Psoas muscle (tissue), 8 donors: Measurements from ENCODE around the gene ETV6. TPM values are rescaled to one million over a fixed set of nuclear protein-coding genes. Genes with fewer than 3 reads are reported as not detected.

Source experiments
- ATAC-seq, 4 donors: fragments of 200-7000 bp; cut with Tn5 transposase; one replicate each; pipeline ENCODE4 v1.9.1; 2020; ENCODE audit warnings: moderate library complexity in 3 of 4, mild to moderate bottlenecking in 2 of 4
- DNase-seq, 2 donors: peaks; one replicate each; pipeline ENCODE4 v3.0.0-alpha.2; 2020
- H3K27ac ChIP-seq: fragments of 200-600 bp; one replicate; pipeline ENCODE4 v1.8.0; 2022
- H3K27me3 ChIP-seq, 3 donors: fragments of 200-600 bp in 1 of 3; one replicate each; pipeline versions ENCODE4 v1.6.1 to v1.8.0; 2013 to 2022; ENCODE audit warnings: low read length in 2 of 3, mild to moderate bottlenecking in 2 of 3, moderate library complexity in 1 of 3; ENCODE audit not compliant: insufficient read depth in 3 of 3
- H3K36me3 ChIP-seq, 2 donors: fragments of 200-600 bp in 1 of 2; one replicate each; pipeline versions ENCODE4 v1.6.1 to v1.8.0; 2013 to 2022; ENCODE audit warnings: low read depth in 1 of 2, mild to moderate bottlenecking in 1 of 2, moderate library complexity in 1 of 2; ENCODE audit not compliant: insufficient read depth in 1 of 2
- H3K4me1 ChIP-seq: fragments of 200-600 bp; one replicate; pipeline ENCODE4 v1.8.0; 2022
- H3K4me3 ChIP-seq: fragments of 200-600 bp; one replicate; pipeline ENCODE4 v1.8.0; 2022; ENCODE audit warnings: mild to moderate bottlenecking
- H3K9me3 ChIP-seq: fragments of 200-600 bp; one replicate; pipeline ENCODE4 v1.8.0; 2022
- CTCF ChIP-seq: fragments of 200-600 bp; IDR thresholded peaks from one replicate; pipeline ENCODE4 v1.8.0; 2022; ENCODE audit warnings: antibody characterized with exemption
- WGBS, 3 donors: extraction: QIAGEN DNeasy Blood & Tissue Kit; methylation state at CpG; one replicate each; pipeline versions ENCODE4 v1.1.6 to v1.1.7; 2013; 5-methylcytosine and 5-hydroxymethylcytosine counted together
- intact Hi-C, 2 donors: fragments of 100-400 bp; cut with DNase I; formaldehyde crosslinking; loops; one replicate each; pipeline versions ENCODE4 v1.11.0 to v1.14.2; 2022
- polyA plus RNA-seq, 3 donors: library from polyadenylated mRNA; stranded (reverse); fragments of 200-250 nt; gene quantifications; one replicate each; pipeline ENCODE4 v1.2.3, GENCODE V29; 2013
- total RNA-seq, 4 donors: library from RNA; stranded (reverse); fragmentation: NEBNext Ultra II Directional in 2 of 4; extraction: Animal tissue kit (Norgen Biotek cat#: 25700) in 2 of 4; gene quantifications; one replicate each; pipeline versions ENCODE4 v1.2.1 to v1.2.4, GENCODE V29; 2021 to 2023
- donor health status: healthy with polysubstance abuse.
- donor health status: DM: no; HTN: no; CAD: no; lungs with moderate emphysema.
- donor health status: Bipolar disorder and iron deficiency.
- donor health status: healthy.
- donor health status: DM: yes; HTN: yes; CAD: no.
- donor health status: DM: no; HTN: no; CAD: no.
- donor health status: DM: no; HTN: no; CAD: no.
- donor health status: DM: yes; HTN: yes; CAD: no.

ETV6 gene
- total and polyA plus RNA-seq, 7 donors: 2.8 to 22.9 (median 4.9) TPM

- no peak for TF ChIP-seq CTCF
- Histone ChIP-seq H3K27ac (no peak overlapping the region), H3K4me3 (no peak overlapping the region), H3K36me3 (no peaks in the 10 kb centered on the region), H3K4me1 (peaks cover 8% of the 10 kb centered on the region), H3K9me3 (no peaks in the 10 kb centered on the region), H3K27me3 (no peaks in the 10 kb centered on the region)
- ATAC-seq (no peak), DNase-seq (no peak)
- WGBS, 3 donors: 81 to 82% (median 81%) methylated on average over 8 of the region's 8 CpGs
- intact Hi-C loops: loop anchor here in 1 of 2 donors (10.0 kb wide), 1 partner anchor 132 kb away; no protein-coding TSS in a partner anchor
Observed at GRCh38 chr12:11716794-11717518, 67.5 kb downstream of the ETV6 start.

- no peaks in the 10 kb centered on the region for H3K36me3 ChIP-seq
- no peak overlapping the region for H3K27ac ChIP-seq
- no peaks in the 10 kb centered on the region for H3K9me3 ChIP-seq
- no peak for DNase-seq
- TF ChIP-seq CTCF: no peak
- no peaks in the 10 kb centered on the region for H3K27me3 ChIP-seq
- no peak for ATAC-seq
- H3K4me3 ChIP-seq: no peak overlapping the region
- intact Hi-C loops: loop anchor here in 1 of 2 donors (10.0 kb wide), 1 partner anchor 133 kb away; no protein-coding TSS in a partner anchor
- H3K4me1 ChIP-seq: peaks cover 13% of the 10 kb centered on the region
- 86 to 91% (median 91%) methylated on average over 8 of the region's 8 CpGs for WGBS, 3 donors
Observed at GRCh38 chr12:11717519-11717961, 68.1 kb downstream of the ETV6 start.

GRCh38 chr12:11718105-11718504 lies 68.6 kb downstream of the ETV6 start:
- ATAC-seq: no peak
- H3K27ac ChIP-seq: no peak overlapping the region
- no peak for TF ChIP-seq CTCF
- no peak for DNase-seq
- WGBS, 3 donors: 94 to 95% (median 94%) methylated on average over 3 of the region's 3 CpGs
- H3K4me1 ChIP-seq: peaks cover 19% of the 10 kb centered on the region
- H3K27me3 ChIP-seq: no peaks in the 10 kb centered on the region
- no peak overlapping the region for H3K4me3 ChIP-seq
- no peaks in the 10 kb centered on the region for H3K36me3 ChIP-seq
- H3K9me3 ChIP-seq: no peaks in the 10 kb centered on the region
- intact Hi-C loops: loop anchor here in 1 of 2 donors (10.0 kb wide), 1 partner anchor 133 kb away; no protein-coding TSS in a partner anchor

- intact Hi-C loops: loop anchor here in 1 of 2 donors (10.0 kb wide), 1 partner anchor 134 kb away; no protein-coding TSS in a partner anchor
- ATAC-seq: no peak
Observed at GRCh38 chr12:11718768-11719253, 69.3 kb downstream of the ETV6 start.

More at GRCh38 chr12:11718768-11719253, 69.3 kb downstream of the ETV6 start:
- Histone ChIP-seq H3K4me1 (peaks cover 26% of the 10 kb centered on the region), H3K27me3 (no peaks in the 10 kb centered on the region), H3K9me3 (no peaks in the 10 kb centered on the region), H3K4me3 (no peak overlapping the region), H3K36me3 (no peaks in the 10 kb centered on the region), H3K27ac (no peak overlapping the region)
- no peak for TF ChIP-seq CTCF
- WGBS, 3 donors: 72 to 82% (median 82%) methylated on average over 6 of the region's 6 CpGs
- DNase-seq: no peak
